NCI-H510A (cell line): Measurements from ENCODE around the gene LY86.
"Not testable (repeated sequence)": the region's sequence is repeated elsewhere in the genome, so short reads cannot be mapped to it uniquely, and the experiment has no call there.

ENCODE experiments used
- DNase-seq: peaks from one replicate; lab custom pipeline; 2025; lab: John Stamatoyannopoulos, UW

LY86 gene

GRCh38 chr6:6596529-6597328 lies 8.2 kb downstream of the LY86 start:
- DNase-seq: no peak

GRCh38 chr6:6597682-6598081 lies 9.2 kb downstream of the LY86 start:
- DNase-seq: no peak

- DNase-seq: no peak
Observed at GRCh38 chr6:6599468-6599873, 11.0 kb downstream of the LY86 start.

GRCh38 chr6:6600875-6601274 lies 12.4 kb downstream of the LY86 start:
- DNase-seq: no peak

GRCh38 chr6:6602262-6602661 lies 13.7 kb downstream of the LY86 start:
- no peak for DNase-seq

- no peak for DNase-seq
Observed at GRCh38 chr6:6603317-6603716, 14.8 kb downstream of the LY86 start.

- DNase-seq: no peak
Observed at GRCh38 chr6:6604015-6604414, 15.5 kb downstream of the LY86 start.

GRCh38 chr6:6604566-6604965 lies 16.0 kb downstream of the LY86 start:
- DNase-seq: no peak

GRCh38 chr6:6605873-6606272 lies 17.4 kb downstream of the LY86 start:
- DNase-seq: no peak

- not testable (repeated sequence) for DNase-seq
Observed at GRCh38 chr6:6606391-6607030, 18.0 kb downstream of the LY86 start.

- no peak for DNase-seq
Observed at GRCh38 chr6:6609450-6609849, 20.9 kb downstream of the LY86 start.

- no peak for DNase-seq
Observed at GRCh38 chr6:6610031-6610591, 21.6 kb downstream of the LY86 start.

- no peak for DNase-seq
Observed at GRCh38 chr6:6611486-6611885, 23.0 kb downstream of the LY86 start.

- no peak for DNase-seq
Observed at GRCh38 chr6:6612308-6612707, 23.8 kb downstream of the LY86 start.

- DNase-seq: not testable (repeated sequence)
Observed at GRCh38 chr6:6613103-6613718, 24.7 kb downstream of the LY86 start.

GRCh38 chr6:6614096-6614982 lies 25.8 kb downstream of the LY86 start:
- no peak for DNase-seq

GRCh38 chr6:6614983-6615349 lies 26.4 kb downstream of the LY86 start:
- DNase-seq: no peak

- no peak for DNase-seq
Observed at GRCh38 chr6:6616656-6617055, 28.1 kb downstream of the LY86 start.

- no peak for DNase-seq
Observed at GRCh38 chr6:6619021-6619794, 30.7 kb downstream of the LY86 start.

GRCh38 chr6:6620766-6621425 lies 32.4 kb downstream of the LY86 start:
- no peak for DNase-seq

GRCh38 chr6:6622501-6622900 lies 34.0 kb downstream of the LY86 start:
- no peak for DNase-seq
